Measurements from ENCODE around the gene TMPRSS9. TPM values are rescaled to one million over a fixed set of nuclear protein-coding genes. Genes with fewer than 3 reads are reported as not detected.

Gene TMPRSS9
- polyA plus RNA-seq, 1 experiment, result not detected

DNA sequence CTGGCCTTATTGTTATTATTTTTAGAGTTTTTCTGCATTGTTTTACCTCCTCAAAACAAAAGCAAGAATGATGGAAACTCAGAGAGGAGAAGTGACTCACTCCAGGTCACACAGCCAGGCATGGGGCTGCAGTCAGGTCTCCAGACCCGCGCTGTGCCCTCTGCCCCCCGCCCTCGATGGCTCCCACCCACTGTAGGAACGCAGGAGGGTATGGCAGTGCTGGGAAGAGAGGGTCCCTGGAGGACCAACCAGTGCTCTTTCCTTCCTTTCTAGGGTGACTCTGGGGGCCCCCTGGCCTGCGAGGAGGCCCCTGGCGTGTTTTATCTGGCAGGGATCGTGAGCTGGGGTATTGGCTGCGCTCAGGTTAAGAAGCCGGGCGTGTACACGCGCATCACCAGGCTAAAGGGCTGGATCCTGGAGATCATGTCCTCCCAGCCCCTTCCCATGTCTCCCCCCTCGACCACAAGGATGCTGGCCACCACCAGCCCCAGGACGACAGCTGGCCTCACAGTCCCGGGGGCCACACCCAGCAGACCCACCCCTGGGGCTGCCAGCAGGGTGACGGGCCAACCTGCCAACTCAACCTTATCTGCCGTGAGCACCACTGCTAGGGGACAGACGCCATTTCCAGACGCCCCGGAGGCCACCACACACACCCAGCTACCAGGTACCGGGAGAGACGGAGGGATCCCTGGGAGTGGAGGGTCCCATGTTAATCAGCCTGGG, 61.7 kb downstream of the TMPRSS9 start:
- ChIA-PET CTCF (interaction anchor here (0.6 kb wide), 1 partner anchor 193 kb away, joined by 4 read pairs; no protein-coding TSS in a partner anchor), POLR2A (no interaction called here)
- Histone ChIP-seq H3K27me3 (ENCODE audit: control insufficient read depth, insufficient read depth, low read length) (no peaks in the 10 kb centered on the region), H3K4me3 (ENCODE audit: low read depth, low read length) (no peak overlapping the region), H3K36me3 (ENCODE audit: control insufficient read depth, insufficient read depth, low read length) (peaks cover 11% of the 10 kb centered on the region)
- TF ChIP-seq, protein P1, sequence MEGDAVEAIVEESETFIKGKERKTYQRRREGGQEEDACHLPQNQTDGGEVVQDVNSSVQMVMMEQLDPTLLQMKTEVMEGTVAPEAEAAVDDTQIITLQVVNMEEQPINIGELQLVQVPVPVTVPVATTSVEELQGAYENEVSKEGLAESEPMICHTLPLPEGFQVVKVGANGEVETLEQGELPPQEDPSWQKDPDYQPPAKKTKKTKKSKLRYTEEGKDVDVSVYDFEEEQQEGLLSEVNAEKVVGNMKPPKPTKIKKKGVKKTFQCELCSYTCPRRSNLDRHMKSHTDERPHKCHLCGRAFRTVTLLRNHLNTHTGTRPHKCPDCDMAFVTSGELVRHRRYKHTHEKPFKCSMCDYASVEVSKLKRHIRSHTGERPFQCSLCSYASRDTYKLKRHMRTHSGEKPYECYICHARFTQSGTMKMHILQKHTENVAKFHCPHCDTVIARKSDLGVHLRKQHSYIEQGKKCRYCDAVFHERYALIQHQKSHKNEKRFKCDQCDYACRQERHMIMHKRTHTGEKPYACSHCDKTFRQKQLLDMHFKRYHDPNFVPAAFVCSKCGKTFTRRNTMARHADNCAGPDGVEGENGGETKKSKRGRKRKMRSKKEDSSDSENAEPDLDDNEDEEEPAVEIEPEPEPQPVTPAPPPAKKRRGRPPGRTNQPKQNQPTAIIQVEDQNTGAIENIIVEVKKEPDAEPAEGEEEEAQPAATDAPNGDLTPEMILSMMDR (IDR thresholded peaks at IDR 0.05; ENCODE audit: insufficient read depth, low read depth, low read length), result no peak
- DNase-seq (ENCODE audit: low read depth), result no peak

DNA sequence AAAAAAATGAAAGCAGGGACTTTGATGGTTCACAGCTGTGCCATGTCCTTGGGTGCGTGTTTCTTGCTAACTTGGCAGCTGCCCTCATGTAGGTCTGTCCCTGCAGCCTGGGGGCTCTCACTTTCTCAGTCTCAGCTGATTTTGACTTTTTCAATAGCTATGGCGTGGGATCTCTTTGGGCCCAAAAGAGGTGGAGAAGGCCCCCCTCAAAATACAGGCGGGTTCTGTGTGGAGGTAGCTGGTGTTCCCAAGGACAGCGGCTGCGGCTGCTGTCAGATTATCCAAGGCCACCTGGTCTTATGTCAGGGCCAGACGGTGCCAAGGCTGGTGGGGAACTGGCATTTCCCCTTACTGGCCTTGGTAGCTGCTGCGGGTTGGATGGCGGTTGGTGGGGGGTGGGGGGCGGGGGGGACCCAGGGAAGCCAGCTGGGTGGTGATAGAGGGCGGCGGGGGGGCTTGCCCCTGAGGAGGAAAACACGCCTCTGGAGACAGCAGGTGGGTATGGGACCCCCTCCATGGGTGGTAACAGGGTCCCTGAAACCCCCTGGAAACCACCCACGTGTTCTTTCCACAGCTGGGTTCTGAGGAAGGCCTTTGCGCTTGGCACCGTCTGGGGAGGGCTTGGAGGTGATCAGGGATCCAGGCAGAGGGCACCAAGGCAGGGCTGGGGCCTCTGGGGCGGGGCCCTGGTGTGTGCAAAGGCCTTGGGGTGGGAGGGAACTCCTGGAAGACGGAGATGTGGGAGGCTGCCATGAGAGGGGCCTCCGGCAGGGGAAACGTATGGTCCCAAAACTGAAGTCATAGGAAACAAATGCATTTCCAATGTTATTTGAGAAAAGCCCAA, 63.2 kb downstream of the TMPRSS9 start:
- POLR2A ChIA-PET, result no interaction called here
- CTCF ChIA-PET, result interaction anchor here (1.2 to 3.3 kb wide), 4 partner anchors 149 to 190 kb away, joined by 5 to 13 read pairs (median 5); no protein-coding TSS in a partner anchor
- TF ChIP-seq, protein P1 (IDR thresholded peaks at IDR 0.05; ENCODE audit: insufficient read depth, low read depth, low read length), result no peak

DNA sequence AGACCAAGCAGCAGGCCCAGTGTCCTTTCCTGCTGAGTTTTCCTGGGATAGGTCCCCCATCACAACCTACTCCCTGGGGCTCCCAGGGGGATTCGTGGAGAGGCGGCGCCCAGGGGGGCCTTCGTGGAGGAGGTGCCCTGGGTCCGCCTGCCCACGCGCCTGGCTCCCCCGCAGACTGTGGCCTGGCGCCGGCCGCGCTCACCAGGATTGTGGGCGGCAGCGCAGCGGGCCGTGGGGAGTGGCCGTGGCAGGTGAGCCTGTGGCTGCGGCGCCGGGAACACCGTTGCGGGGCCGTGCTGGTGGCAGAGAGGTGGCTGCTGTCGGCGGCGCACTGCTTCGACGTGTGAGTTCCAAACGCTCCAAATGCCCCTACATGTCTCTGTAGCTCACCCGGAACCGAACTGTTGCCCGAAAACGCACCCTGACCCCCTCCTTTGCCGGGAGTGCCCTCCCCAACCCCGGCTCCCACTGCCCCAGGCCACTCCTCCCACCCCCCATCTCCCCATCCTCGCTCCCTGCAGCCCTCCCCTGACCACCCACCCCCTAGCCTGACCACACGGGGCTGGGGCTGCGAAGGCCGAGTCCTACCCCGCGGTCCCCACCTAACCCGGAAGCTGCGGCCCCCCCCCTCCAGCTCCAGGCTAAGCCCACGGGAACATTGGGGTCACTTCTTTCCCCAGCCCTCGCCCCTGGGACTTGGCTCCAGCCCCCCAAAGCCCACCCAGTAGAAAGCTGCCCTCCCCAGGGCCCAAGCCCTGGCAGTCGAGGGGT, 64.0 kb downstream of the TMPRSS9 start:
- POLR2A ChIA-PET, result no interaction called here
- DNase-seq (ENCODE audit: low read depth), result no peak
- TF ChIP-seq, protein P1 (IDR thresholded peaks at IDR 0.05; ENCODE audit: insufficient read depth, low read depth, low read length), result no peak
- CTCF ChIA-PET, result interaction anchor here (1.3 to 3.3 kb wide), 4 partner anchors 187 to 193 kb away, joined by 5 to 13 read pairs (median 9); no protein-coding TSS in a partner anchor
- no peaks in the 10 kb centered on the region for H3K27me3 ChIP-seq (ENCODE audit: control insufficient read depth, insufficient read depth, low read length)
- H3K4me3 ChIP-seq (ENCODE audit: low read depth, low read length), result no peak overlapping the region
- peaks cover 11% of the 10 kb centered on the region for H3K36me3 ChIP-seq (ENCODE audit: control insufficient read depth, insufficient read depth, low read length)

More for the DNA sequence above, 63.2 kb downstream of the TMPRSS9 start:
- H3K4me3 ChIP-seq (ENCODE audit: low read depth, low read length), result no peak overlapping the region
- H3K36me3 ChIP-seq (ENCODE audit: control insufficient read depth, insufficient read depth, low read length), result peaks cover 11% of the 10 kb centered on the region
- no peak for DNase-seq (ENCODE audit: low read depth)
- H3K27me3 ChIP-seq (ENCODE audit: control insufficient read depth, insufficient read depth, low read length), result no peaks in the 10 kb centered on the region

DNA sequence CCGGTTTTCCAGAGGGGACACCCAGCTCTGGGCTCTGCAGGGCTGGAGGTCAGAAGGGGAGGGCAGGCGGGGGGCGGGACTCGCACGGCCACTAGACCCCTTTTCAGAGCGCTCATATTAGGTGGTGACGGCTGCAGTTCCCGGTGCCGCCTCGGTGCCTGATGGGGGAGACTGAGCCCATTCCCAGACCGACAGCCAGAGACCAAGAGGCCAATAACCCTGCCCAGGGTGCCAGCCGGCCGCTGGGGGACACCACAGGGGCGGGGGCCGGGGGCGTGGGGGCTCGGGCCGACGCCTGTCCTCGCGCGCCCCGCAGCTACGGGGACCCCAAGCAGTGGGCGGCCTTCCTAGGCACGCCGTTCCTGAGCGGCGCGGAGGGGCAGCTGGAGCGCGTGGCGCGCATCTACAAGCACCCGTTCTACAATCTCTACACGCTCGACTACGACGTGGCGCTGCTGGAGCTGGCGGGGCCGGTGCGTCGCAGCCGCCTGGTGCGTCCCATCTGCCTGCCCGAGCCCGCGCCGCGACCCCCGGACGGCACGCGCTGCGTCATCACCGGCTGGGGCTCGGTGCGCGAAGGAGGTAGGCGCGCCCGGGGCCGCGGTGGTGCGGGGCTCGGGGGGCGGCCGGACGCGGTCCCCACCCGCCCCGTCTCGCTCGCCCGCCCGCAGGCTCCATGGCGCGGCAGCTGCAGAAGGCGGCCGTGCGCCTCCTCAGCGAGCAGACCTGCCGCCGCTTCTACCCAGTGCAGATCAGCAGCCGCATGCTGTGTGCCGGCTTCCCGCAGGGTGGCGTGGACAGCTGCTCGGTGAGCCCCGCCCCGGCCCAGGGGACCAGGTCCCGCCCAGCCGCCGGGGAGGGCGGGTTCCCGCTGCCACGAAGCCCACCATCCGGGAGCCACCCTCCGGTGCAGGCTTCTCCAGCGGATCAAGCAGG, 64.9 kb downstream of the TMPRSS9 start:
- ChIA-PET POLR2A (no interaction called here), CTCF (interaction anchor here (0.6 to 3.3 kb wide), 5 partner anchors 28 to 196 kb away, joined by 3 to 13 read pairs (median 6); no protein-coding TSS in a partner anchor)
- TF ChIP-seq, protein P1 (IDR thresholded peaks at IDR 0.05; ENCODE audit: insufficient read depth, low read depth, low read length), result peak; percentile 48
- H3K4me3 ChIP-seq (ENCODE audit: low read depth, low read length), result peak overlapping the region; percentile 21
- H3K27me3 ChIP-seq (ENCODE audit: control insufficient read depth, insufficient read depth, low read length), result no peaks in the 10 kb centered on the region
- no peak for DNase-seq (ENCODE audit: low read depth)
- peaks cover 10% of the 10 kb centered on the region for H3K36me3 ChIP-seq (ENCODE audit: control insufficient read depth, insufficient read depth, low read length)

Data from BJ (cell line).